ENCODE data around the gene ANKFN1. TPM values are rescaled to one million over a fixed set of nuclear protein-coding genes. Genes with fewer than 3 reads are reported as not detected.

ANKFN1 gene
- total RNA-seq, 3 donors from 2014 or later: 0.22 to 1.4 (median 0.60) TPM

DNA sequence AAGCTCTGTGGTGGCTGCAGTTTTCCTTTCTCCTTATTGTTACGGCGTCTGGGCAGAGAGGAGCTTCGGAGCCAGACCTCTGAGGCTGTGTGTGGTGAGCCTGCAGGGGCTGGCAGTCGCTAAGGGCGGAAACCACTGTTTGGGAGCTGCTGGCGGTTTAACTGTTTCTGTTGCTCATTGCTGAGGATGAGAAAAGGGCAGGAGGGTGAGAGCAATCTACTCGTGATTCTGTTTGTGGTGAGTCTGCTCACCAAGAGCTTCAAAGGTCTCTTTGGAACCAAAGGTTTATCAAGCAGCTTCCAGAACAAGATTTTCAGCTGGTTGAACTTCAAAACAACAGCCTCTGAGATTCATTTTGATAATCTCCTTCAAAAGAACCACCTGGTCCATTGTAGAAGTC is 143.9 kb downstream of the ANKFN1 start:
- TF ChIP-seq, protein P1, sequence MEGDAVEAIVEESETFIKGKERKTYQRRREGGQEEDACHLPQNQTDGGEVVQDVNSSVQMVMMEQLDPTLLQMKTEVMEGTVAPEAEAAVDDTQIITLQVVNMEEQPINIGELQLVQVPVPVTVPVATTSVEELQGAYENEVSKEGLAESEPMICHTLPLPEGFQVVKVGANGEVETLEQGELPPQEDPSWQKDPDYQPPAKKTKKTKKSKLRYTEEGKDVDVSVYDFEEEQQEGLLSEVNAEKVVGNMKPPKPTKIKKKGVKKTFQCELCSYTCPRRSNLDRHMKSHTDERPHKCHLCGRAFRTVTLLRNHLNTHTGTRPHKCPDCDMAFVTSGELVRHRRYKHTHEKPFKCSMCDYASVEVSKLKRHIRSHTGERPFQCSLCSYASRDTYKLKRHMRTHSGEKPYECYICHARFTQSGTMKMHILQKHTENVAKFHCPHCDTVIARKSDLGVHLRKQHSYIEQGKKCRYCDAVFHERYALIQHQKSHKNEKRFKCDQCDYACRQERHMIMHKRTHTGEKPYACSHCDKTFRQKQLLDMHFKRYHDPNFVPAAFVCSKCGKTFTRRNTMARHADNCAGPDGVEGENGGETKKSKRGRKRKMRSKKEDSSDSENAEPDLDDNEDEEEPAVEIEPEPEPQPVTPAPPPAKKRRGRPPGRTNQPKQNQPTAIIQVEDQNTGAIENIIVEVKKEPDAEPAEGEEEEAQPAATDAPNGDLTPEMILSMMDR (IDR thresholded peaks at IDR 0.05): no peak
- no peaks in the 10 kb centered on the region for H3K36me3 ChIP-seq (ENCODE audit: low read depth)
- DNase-seq (no peak), ATAC-seq (no peak)
- no peaks in the 10 kb centered on the region for H3K9me3 ChIP-seq
- intact Hi-C loops (cut with DNase I, micrococcal nuclease): no loop called here
- H3K4me3 ChIP-seq: no peak overlapping the region
- no peaks in the 10 kb centered on the region for H3K4me1 ChIP-seq (ENCODE audit: low read depth)

DNA sequence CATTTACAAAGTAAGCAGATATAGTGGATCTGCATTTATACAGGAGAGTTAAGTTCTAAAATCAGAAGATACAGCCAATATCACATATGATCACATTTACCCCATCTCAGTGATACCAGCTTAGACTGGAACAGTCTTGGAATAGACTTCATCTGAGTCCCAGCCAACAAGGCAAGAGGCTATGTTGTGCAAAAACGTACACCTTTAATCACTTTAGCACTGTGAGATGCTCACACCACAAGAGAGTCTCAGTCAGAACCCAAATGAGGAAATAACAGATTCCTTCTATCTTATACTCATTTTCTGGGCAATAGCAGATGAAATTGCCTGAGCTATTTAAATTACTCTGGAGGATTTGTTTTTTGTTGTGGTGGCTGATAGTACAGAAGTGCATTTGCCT is 145.6 kb downstream of the ANKFN1 start:
- intact Hi-C loops (cut with DNase I, micrococcal nuclease): no loop called here
- Histone ChIP-seq H3K4me1 (ENCODE audit: low read depth) (no peaks in the 10 kb centered on the region), H3K9me3 (no peaks in the 10 kb centered on the region), H3K36me3 (ENCODE audit: low read depth) (no peaks in the 10 kb centered on the region), H3K4me3 (no peak overlapping the region)
- ATAC-seq: no peak
- no peak for DNase-seq
- TF ChIP-seq, protein P1 (IDR thresholded peaks at IDR 0.05): no peak

DNA sequence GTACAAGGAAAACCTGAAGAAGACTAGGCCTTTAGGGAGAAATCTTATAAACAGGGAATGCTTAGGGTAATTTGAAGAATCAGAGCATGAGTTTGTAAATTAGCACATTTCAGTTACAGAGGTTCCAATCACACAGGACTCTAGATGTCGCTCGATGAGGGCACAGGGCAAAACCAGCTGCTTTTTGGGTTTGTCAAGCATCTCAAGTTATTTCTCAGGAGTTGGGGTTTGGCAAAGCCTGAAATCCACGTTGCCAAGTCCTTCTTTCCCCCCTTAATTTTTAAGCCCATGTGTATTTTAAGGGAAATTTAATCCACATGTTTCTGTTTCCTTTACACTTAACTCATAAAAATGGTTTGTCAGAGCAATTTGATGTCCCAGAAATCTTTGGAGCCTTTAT is 146.9 kb downstream of the ANKFN1 start:
- no peak for ATAC-seq
- intact Hi-C loops (cut with DNase I, micrococcal nuclease): no loop called here
- no peak for DNase-seq
- Histone ChIP-seq H3K4me3 (no peak overlapping the region), H3K4me1 (ENCODE audit: low read depth) (no peaks in the 10 kb centered on the region), H3K9me3 (no peaks in the 10 kb centered on the region), H3K36me3 (ENCODE audit: low read depth) (no peaks in the 10 kb centered on the region)
- TF ChIP-seq, protein P1 (IDR thresholded peaks at IDR 0.05): no peak

DNA sequence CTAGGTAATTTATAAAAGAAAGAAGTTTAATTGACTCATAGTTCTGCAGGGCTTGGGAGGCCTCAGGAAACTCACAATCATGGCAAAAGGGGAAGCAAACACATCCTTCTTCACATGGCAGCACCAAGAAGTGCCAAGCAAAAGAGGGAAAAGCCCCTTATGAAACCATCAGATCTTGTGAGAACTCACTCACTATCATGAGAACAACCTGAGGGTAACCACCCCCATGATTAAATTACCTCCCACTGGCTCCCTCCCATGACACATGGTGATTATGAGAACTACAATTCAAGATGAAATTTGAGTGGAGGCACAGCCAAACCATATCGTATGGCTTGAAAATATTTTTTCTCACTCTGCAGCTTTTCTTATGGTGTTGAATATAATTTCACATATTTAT is 151.7 kb downstream of the ANKFN1 start:
- Histone ChIP-seq H3K9me3 (no peaks in the 10 kb centered on the region), H3K4me1 (ENCODE audit: low read depth) (no peaks in the 10 kb centered on the region), H3K36me3 (ENCODE audit: low read depth) (no peaks in the 10 kb centered on the region), H3K4me3 (no peak overlapping the region)
- intact Hi-C loops (cut with DNase I, micrococcal nuclease): no loop called here
- ATAC-seq (no peak), DNase-seq (no peak)
- TF ChIP-seq, protein P1 (IDR thresholded peaks at IDR 0.05): no peak

DNA sequence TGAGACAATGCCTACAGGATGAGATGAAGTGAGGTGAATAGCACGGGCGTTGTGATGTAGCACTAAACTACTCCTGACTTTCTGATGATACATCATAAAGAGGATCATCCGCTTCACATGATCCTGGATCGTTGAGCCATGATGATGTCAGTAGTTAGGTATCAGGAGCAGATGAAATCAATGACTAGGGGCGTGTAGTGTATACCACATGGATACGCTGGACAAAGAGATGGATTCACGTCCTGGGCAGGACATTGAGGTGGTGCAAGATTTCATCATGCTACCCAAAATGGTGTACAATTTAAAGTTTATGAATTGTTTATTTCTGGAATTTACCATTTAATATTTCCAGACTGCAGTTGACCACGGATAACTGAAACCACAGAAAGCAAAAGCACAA is 156.6 kb downstream of the ANKFN1 start:
- no peaks in the 10 kb centered on the region for H3K4me1 ChIP-seq (ENCODE audit: low read depth)
- no peaks in the 10 kb centered on the region for H3K9me3 ChIP-seq
- ATAC-seq: no peak
- intact Hi-C loops (cut with DNase I, micrococcal nuclease): no loop called here
- H3K36me3 ChIP-seq (ENCODE audit: low read depth): no peaks in the 10 kb centered on the region
- DNase-seq: no peak
- no peak overlapping the region for H3K4me3 ChIP-seq
- TF ChIP-seq, protein P1 (IDR thresholded peaks at IDR 0.05): no peak

DNA sequence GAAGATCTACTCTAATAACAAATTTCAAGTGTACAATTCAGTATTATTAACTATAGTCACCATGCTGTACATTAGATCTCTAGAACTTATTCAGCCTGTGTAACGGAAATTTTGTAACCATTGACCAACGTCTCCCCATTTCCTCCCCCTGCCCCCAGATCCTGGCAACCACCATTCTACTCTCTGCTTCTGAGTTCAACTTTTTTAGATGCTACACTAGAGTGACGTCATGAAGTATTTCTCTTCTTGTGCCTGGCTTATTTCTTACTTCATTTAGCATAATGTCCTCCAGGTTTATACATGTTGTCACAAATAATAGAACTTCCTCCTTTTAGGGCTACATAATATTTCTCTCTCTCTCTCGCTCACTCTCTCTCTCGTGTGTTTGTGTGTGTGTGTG is 157.5 kb downstream of the ANKFN1 start:
- no peak for DNase-seq
- Histone ChIP-seq H3K4me3 (no peak overlapping the region), H3K4me1 (ENCODE audit: low read depth) (no peaks in the 10 kb centered on the region), H3K9me3 (no peaks in the 10 kb centered on the region), H3K36me3 (ENCODE audit: low read depth) (no peaks in the 10 kb centered on the region)
- TF ChIP-seq, protein P1 (IDR thresholded peaks at IDR 0.05): no peak
- intact Hi-C loops (cut with DNase I, micrococcal nuclease): no loop called here
- ATAC-seq: no peak
